ENCODE results near the gene WIPF2.

- no peak for TF ChIP-seq CTCF (IDR thresholded peaks at IDR 0.05)
- no peak for TF ChIP-seq EZH2 (IDR thresholded peaks at IDR 0.05; ENCODE audit: borderline replicate concordance, insufficient read depth, low read depth, low read length, poor library complexity, severe bottlenecking)
These were observed 93.1 kb downstream of the WIPF2 start for GRCh38 chr17:40312131-40312731.
